PC-3 (cell line): ENCODE results near the gene TM4SF5. TPM values are rescaled to one million over a fixed set of nuclear protein-coding genes. Genes with fewer than 3 reads are reported as not detected.

Experiments used
- ATAC-seq: fragments of 200-7000 bp; cut with Tn5 transposase; 2 replicates; pipeline ENCODE4 v1.9.1; 2020; ENCODE audit warnings: mild to moderate bottlenecking, moderate library complexity
- BruUV-seq: library from RNA; stranded (reverse); fragments of 400-500 nt; replicated peaks from 2 replicates; lab custom pipeline; 2021; lab: Mats Ljungman, UMichigan
- CTCF ChIA-PET: fragments of 300-600 bp; sonication (Branson Sonifier 250); formaldehyde crosslinking; loops from one replicate; lab custom pipeline; 2022; ENCODE audit warnings: antibody characterized with exemption; lab: Charles Lee
- POLR2A ChIA-PET: fragments of 300-600 bp; sonication (Branson Sonifier 250); formaldehyde crosslinking; loops from one replicate; lab custom pipeline; 2022; ENCODE audit warnings: antibody characterized with exemption; ENCODE audit not compliant: unreplicated experiment; lab: Charles Lee
- DNase-seq: peaks from one replicate; pipeline ENCODE4 v3.0.0-alpha.2; 2015
- H2AFZ ChIP-seq: fragments of 300-600 bp; sonication (generic); 2 replicates; pipeline ENCODE4 v1.6.0; 2016; ENCODE audit warnings: antibody characterized with exemption, low read length
- H3F3A ChIP-seq: fragments of 300-600 bp; sonication (generic); one replicate; pipeline ENCODE4 v1.6.0; 2017; ENCODE audit warnings: antibody characterized with exemption, low read length, control low read depth, mild to moderate bottlenecking; ENCODE audit not compliant: unreplicated experiment
- H3K27ac ChIP-seq: fragments of 300-600 bp; sonication (generic); 2 replicates; pipeline ENCODE4 v1.5.1; 2016; ENCODE audit warnings: mild to moderate bottlenecking, low read length
- H3K27me3 ChIP-seq: fragments of 300-600 bp; sonication (generic); 2 replicates; pipeline ENCODE4 v1.6.1; 2016; ENCODE audit warnings: low read length, mixed read lengths
- H3K36me3 ChIP-seq: fragments of 300-600 bp; sonication (generic); 2 replicates; pipeline ENCODE4 v1.6.1; 2016; ENCODE audit warnings: low read depth, mixed run types, low read length, mixed read lengths
- H3K4me1 ChIP-seq: fragments of 300-600 bp; sonication (generic); 2 replicates; pipeline ENCODE4 v1.5.1; 2016; ENCODE audit warnings: low read length; ENCODE audit not compliant: insufficient read depth
- H3K4me2 ChIP-seq: fragments of 300-600 bp; sonication (generic); 2 replicates; pipeline ENCODE4 v1.6.0; 2016; ENCODE audit warnings: low read length
- H3K4me3 ChIP-seq: fragments of 300-600 bp; sonication (generic); 2 replicates; pipeline ENCODE4 v1.5.1; 2016; ENCODE audit warnings: mild to moderate bottlenecking, low read length, mixed read lengths
- H3K79me2 ChIP-seq: fragments of 300-600 bp; sonication (generic); 2 replicates; pipeline ENCODE4 v1.6.1; 2017; ENCODE audit warnings: low read length, mixed read lengths
- H3K9ac ChIP-seq: fragments of 300-600 bp; sonication (generic); 2 replicates; pipeline ENCODE4 v1.6.0; 2016; ENCODE audit warnings: mild to moderate bottlenecking, low read length
- H3K9me2 ChIP-seq: fragments of 300-600 bp; sonication (generic); replicated peaks from 2 replicates; pipeline ENCODE4 v1.6.1; 2016; ENCODE audit warnings: mixed run types, low read length, mixed read lengths
- H3K9me3 ChIP-seq: fragments of 300-600 bp; sonication (generic); 2 replicates; pipeline ENCODE4 v1.6.1; 2016; ENCODE audit warnings: low read length, mixed read lengths
- H4K20me1 ChIP-seq: fragments of 300-600 bp; sonication (generic); 2 replicates; pipeline ENCODE4 v1.6.1; 2016; ENCODE audit warnings: low read length, mixed read lengths
- CTCF ChIP-seq: fragments of 300-600 bp; sonication (generic); conservative IDR thresholded peaks from 2 replicates; pipeline ENCODE4 v1.5.1; 2017; ENCODE audit warnings: antibody characterized with exemption, low read depth, mild to moderate bottlenecking, low read length
- EZH2 ChIP-seq: fragments of 300-600 bp; sonication (generic); IDR thresholded peaks from one replicate; pipeline ENCODE4 v1.6.1; 2017; ENCODE audit warnings: antibody characterized with exemption, mild to moderate bottlenecking, low read length; ENCODE audit not compliant: unreplicated experiment
- EZH2phosphoT487 ChIP-seq: fragments of 300-600 bp; sonication (generic); IDR thresholded peaks from 2 replicates; pipeline ENCODE4 v1.6.1; 2018; ENCODE audit warnings: mild to moderate bottlenecking, antibody characterized with exemption, low read length, borderline replicate concordance
- intact Hi-C: fragments of 100-400 bp; cut with micrococcal nuclease; formaldehyde crosslinking; loops from 2 replicates; pipeline ENCODE4 v1.9.0; 2023
- total RNA-seq: library from RNA; depleted of rRNA; stranded (reverse); fragments of >200 nt; gene quantifications from 2 replicates; pipeline ENCODE4 v1.2.3, GENCODE V29; 2014

Gene TM4SF5
- total RNA-seq, 1 experiment from 2014 or later, result not detected

GRCh38 chr17:4806777-4807604 lies 35.3 kb downstream of the TM4SF5 start, which contains the start of gene PLD2:
TSS of gene PLD2 (plus strand) at chr17:4807152. CDS start at chr17:4807773, 621 bp downstream.
- H3K4me1 ChIP-seq, result peaks cover 9% of the 10 kb centered on the region
- DNase-seq (peak; percentile 84), ATAC-seq (peak; percentile 97)
- H3K9me3 ChIP-seq, result no peaks in the 10 kb centered on the region
- H3K27ac ChIP-seq, result no peak within 1 kb of the TSS
- H3K27me3 ChIP-seq, result no peaks in the 10 kb centered on the region
- BruUV-seq, result no TSS peak
- ChIA-PET POLR2A (interaction anchor here (0.7 kb wide), 1 partner anchor 43 kb away, joined by 8 read pairs; no protein-coding TSS in a partner anchor), CTCF (interaction anchor here (1.0 kb wide), 1 partner anchor 17 kb away, joined by 6 read pairs; no protein-coding TSS in a partner anchor)
- H3F3A ChIP-seq, result no peaks in the 10 kb centered on the region
- H3K36me3 ChIP-seq, result no peaks in the 10 kb centered on the region
- peak within 1 kb of the TSS; percentile 54 for H2AFZ ChIP-seq
- TF ChIP-seq EZH2 (no peak), EZH2phosphoT487 (no peak), CTCF (no peak)
- H3K4me3 ChIP-seq, result peak within 1 kb of the TSS; percentile 78
- H3K79me2 ChIP-seq, result no peaks in the 10 kb centered on the region
- peak within 1 kb of the TSS; percentile 69 for H3K9ac ChIP-seq
- intact Hi-C loops, result loop anchor here (1.0 kb wide), 1 partner anchor 26 kb away; the partner anchor contains the start of gene MINK1
- no peaks in the 10 kb centered on the region for H3K9me2 ChIP-seq
- peak within 1 kb of the TSS; percentile 88 for H3K4me2 ChIP-seq
- no peaks in the 10 kb centered on the region for H4K20me1 ChIP-seq

DNA sequence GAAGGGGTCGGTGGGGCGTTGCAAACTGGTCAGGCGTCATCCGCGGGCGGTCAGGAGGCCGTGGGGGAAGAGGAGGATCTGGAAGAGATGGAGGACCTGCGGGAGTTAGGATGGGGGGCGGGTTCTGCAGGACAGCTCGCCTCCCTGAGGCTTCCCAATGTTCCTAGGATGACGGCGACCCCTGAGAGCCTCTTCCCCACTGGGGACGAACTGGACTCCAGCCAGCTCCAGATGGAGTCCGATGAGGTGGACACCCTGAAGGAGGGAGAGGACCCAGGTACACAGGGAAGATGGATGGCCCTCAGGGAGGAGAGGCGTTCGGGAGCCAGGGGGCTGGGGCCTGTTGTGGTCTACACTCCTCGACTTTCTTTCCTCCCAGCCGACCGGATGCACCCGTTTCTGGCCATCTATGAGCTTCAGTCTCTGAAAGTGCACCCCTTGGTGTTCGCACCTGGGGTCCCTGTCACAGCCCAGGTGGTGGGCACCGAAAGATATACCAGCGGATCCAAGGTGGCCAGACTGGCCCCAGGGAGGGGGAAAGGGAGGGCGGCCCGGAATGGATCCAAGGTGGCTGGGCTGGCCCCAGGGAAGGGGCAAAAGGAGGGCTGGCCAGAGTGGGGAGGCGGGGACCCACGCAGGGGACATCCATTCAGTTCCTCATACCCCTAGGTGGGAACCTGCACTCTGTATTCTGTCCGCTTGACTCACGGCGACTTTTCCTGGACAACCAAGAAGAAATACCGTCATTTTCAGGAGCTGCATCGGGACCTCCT lies 36.1 kb downstream of the TM4SF5 start:
- no peaks in the 10 kb centered on the region for H3K9me2 ChIP-seq
- H3K27me3 ChIP-seq, result no peaks in the 10 kb centered on the region
- CTCF ChIA-PET, result no interaction called here
- ATAC-seq (no peak; the same call in 1 of the 2 replicates), DNase-seq (no peak)
- TF ChIP-seq EZH2phosphoT487 (no peak), EZH2 (no peak), CTCF (no peak)
- H3K79me2 ChIP-seq, result no peaks in the 10 kb centered on the region
- H3K4me3 ChIP-seq, result peak overlapping the region; percentile 78
- H3K9me3 ChIP-seq, result no peaks in the 10 kb centered on the region
- no peak overlapping the region for H3K27ac ChIP-seq
- H2AFZ ChIP-seq, result no peak overlapping the region
- H3K4me1 ChIP-seq, result peaks cover 9% of the 10 kb centered on the region
- TSS peak; percentile 65 for BruUV-seq
- no peaks in the 10 kb centered on the region for H3F3A ChIP-seq
- H3K4me2 ChIP-seq, result peak overlapping the region; percentile 88
- POLR2A ChIA-PET, result interaction anchor here (0.5 kb wide), 1 partner anchor 1299 kb away, joined by 9 read pairs; no protein-coding TSS in a partner anchor
- no peaks in the 10 kb centered on the region for H3K36me3 ChIP-seq
- H3K9ac ChIP-seq, result no peak overlapping the region; the same call in 1 of the 2 replicates
- H4K20me1 ChIP-seq, result no peaks in the 10 kb centered on the region
- intact Hi-C loops, result loop anchor here (1.0 kb wide), 1 partner anchor 26 kb away; the partner anchor contains the start of gene MINK1
